Globus pallidus (tissue), 1 donor: Measurements from ENCODE around the gene GMPR2.
"Not testable (repeated sequence)": the region's sequence is repeated elsewhere in the genome, so short reads cannot be mapped to it uniquely, and the experiment has no call there.

ENCODE experiments used
- DNase-seq: peaks from one replicate; pipeline ENCODE4 v3.0.0-alpha.2; 2015; ENCODE audit warnings: low spot score

GMPR2 gene

DNA sequence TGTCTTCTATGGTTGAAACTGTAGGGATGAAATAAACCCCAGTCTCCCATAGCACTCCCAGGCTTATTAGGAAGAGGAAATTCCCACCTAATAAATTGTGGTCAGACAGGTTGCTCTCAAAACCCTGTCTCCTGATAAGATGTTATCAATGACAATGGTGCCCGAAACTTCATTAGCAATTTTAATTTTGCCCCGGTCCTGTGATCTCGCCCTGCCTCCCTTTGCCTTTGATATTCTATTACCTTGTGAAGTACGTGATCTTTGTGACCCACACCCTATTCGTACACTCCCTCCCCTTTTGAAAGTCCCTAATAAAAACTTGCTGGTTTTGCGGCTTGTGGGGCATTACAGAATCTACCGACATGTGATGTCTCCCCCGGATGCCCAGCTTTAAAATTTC is 30.2 kb upstream of the GMPR2 start:
- DNase-seq: not testable (repeated sequence)

DNA sequence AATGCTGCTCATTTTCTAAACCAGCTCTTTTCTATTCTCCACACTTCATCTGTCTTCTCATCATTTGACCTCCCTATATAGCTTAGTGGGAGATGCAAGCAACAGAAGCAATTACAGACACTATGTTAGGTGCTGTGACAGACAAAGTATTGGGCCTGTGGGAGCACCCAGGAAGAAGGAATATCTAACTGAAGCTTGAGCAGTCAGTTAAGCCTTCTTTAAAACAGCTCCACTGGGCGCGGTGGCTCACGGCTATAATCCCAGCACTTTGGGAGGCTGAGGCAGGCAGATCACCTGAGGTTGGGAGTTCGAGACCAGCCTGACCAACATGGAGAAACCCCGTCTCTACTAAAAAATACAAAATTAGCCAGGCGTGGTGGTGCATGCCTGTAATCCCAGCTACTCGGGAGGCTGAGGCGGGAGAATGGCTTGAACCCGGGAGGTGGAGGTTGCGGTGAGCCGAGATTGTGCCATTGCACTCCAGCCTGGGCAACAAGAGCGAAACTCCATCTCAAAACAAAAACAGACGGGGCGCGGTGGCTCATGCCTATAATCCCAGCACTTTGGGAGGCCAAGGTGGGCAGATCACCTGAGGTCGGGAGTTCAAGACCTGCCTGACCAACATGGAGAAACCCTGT is 29.4 kb upstream of the GMPR2 start:
- not testable (repeated sequence) for DNase-seq

DNA sequence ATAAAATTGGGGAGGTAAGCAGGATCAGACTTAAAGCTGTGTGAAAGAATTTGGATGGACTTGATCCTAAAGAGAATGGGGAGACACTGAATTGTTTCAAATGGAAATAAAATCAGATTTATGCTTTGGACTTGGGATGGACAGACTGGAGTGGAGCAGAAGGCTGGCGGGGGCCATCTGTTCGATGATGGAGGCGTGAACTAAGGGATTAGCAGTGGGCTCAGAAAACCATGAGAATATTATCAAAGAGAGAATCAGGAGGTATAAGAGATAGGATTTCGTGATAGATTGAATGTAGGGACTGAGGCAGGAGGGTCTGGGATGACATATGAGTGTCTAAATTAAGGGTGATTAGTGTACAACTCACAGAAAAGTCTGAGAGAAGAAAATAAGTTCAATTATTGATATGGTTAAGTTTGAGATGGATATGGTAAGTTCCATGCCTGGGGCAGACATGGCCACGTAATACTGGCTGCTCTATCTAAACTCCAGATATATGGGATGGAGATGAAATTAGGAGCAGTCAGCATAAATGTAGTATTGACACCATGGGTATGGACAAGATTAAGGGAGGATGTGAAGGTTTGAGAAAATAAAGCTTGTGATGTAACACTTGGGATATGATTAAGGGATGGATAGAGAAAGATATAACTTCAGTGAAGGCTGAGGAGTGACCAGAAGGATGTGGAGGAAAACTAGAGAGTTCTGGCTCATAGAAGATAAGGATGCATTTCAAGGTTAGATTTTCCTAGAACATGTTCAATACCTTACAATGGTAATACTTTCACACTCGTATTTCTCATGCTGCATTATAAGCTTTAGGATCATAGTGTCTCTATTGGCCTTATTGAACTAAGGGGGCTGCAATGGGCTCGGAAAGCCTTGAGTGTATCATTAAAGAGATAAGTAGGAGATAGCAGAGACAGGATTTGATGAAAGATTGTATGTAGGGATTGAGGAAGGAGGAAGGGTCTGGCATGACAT is 28.3 kb upstream of the GMPR2 start:
- DNase-seq: no peak

DNA sequence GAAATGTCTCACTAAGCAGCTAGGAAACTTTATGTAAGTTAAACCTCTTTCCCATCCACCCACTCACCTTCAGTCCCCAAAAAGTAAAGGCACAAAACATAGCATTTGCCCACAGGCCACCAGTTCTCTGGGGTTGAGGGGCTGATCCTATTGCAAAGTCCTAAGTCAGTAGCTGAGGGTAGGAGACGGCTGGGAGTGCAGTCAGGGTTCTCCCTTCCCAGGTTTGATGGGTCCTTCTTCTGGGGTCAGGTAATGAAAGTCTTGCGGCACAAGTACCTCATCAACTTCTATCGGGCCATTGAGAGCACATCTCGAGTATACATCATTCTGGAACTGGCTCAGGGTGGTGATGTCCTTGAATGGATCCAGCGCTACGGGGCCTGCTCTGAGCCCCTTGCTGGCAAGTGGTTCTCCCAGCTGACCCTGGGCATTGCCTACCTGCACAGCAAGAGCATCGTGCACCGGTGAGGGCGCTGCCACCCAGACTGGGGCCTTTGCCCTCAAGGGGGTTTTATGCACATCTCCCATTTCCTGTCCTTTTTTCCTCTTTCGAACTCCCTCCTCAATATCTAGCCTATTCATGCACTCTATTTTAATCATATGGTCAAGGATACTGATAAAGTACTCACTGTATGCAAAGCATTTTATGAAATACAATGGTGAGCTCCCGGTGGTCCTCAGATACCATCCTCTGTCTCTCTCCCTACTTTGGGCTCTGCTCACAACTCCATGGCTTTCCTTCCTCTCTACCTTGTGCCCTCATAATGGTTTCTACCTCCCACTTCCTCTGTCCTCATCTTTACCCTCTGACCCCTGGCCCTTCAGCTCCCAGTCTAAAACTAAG is 26.2 kb upstream of the GMPR2 start:
- DNase-seq: no peak

DNA sequence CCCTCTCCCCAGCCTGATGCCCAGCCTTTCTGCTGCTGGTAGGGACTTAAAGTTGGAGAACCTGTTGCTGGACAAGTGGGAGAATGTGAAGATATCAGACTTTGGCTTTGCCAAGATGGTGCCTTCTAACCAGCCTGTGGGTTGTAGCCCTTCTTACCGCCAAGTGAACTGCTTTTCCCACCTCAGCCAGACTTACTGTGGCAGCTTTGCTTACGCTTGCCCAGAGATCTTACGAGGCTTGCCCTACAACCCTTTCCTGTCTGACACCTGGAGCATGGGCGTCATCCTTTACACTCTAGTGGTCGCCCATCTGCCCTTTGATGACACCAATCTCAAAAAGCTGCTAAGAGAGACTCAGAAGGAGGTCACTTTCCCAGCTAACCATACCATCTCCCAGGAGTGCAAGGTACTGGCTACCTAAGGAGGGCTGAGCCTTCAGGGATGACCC is 25.6 kb upstream of the GMPR2 start:
- no peak for DNase-seq

DNA sequence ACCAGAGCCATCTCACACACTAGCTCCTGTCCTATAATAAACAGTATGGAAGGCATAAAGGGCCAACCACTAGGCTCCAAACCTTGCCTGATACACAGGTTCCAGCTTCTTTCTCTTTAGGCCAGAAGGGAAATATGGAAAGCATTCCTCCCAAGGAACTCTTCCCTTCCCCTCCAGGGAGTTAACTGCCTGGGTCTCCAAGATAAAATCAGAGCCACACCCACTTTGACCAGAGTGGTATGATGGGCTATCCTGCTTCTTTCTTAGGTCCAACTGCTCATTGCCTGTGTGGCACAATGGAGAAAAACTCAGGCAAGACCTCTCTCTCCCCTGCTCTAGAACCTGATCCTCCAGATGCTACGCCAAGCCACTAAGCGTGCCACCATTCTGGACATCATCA is 25.1 kb upstream of the GMPR2 start:
- DNase-seq: no peak

DNA sequence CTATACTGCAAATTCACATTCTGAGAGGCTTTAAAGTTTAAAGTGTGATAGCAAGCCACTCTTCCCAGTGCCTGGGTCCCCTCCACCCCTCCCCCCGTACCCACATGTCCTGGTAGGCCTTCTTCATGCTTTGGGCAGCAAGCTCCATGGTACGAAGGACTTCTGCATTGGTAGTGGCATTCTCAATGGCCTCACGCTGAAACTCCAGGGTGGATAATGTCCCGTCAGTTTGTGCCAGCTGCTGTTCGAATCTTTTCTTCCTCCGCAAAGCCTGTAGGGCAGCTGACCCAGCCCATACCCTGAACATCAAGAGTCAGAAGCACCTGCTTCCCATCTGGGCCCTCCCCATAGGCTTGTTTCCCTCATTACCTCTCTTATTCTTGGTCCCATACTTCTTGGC is 21.4 kb upstream of the GMPR2 start:
- DNase-seq: no peak

DNA sequence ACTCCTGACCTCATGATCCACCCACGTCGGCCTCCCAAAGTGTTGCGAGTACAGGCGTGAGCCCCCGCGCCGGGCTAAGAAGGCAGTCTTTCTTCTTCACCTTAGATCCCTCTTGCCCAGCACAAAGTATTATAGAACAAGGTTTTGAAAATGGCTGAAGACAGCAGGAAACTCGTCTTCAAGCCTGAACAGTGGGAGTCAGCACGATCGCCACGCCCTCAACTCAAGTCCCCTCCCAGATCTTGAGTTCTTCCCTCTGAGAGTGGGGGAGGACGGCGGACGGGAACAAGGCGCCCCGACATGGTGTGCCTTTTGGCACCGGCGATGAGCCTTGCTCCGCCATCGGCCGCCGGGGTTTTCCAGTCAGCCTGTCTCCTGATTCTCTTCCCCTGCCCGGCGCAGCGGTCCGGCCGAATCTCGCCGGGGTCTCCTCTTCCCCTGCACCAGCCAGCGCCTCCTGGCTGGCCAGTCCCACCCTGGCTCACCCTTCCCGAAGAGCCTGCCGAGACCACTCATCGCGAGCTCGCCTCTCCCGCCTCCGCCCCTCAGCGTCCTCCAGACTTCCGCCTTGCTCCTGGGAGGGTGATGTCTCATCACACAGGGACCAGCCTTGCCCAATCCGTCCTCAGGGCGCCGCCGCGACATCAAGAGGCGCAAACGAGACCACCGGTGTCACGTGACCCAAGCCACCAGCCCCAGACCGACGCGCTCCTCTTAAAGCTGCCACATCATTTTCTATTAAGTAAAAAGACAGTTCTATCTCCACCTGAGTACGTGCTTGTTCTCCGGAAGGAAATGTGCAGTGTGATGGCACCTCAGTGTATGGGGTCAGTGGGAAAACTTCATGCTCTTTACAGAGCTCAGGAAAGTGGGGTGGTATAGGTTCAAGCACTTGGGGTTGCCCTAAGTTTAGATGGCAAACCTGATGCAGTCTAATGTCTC is 19.5 kb upstream of the GMPR2 start, which contains the start of gene CHMP4A:
Gene CHMP4A, minus strand, starts transcription at position 565 of the 942 bp plus-strand sequence. Its CDS starts 49 bp downstream, at position 516.
- DNase-seq: peak; percentile 88

DNA sequence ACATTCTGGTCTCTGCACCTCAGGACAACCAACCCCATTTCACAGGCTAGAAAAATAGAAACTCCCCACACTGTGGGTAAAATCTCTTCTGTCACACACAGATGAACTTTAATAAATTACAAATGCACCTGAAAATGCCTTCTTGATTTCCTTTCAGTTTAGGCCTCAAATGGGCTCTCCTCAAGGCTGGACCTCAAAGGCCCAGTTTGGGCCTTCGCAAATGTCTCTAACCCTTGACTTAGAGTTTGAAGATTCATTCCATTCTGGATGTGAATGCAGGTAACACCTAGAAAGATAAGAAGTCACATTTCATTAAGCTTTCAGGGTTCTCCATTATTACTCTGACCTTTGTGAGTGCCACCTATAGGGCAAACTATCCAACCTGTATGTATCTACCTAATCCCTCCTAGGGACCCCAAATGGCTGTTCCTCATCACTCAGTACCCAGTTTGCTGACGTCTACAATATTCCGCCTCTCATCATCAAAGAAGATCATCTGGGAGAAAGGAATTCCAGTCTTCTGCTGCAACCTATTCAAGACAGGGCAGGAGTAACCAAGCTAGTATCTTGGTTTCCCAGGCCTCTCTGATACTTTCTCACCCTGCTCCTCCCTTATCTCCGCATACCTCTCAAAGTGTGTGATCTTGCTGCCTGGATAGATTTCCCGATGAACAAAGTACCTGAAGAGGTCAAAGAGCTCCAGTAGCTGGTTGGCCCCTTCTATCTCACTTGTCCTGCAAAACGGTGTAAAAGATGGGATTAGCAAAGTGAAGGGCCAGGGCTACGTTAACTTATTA is 18.7 kb upstream of the GMPR2 start:
- DNase-seq: no peak

DNA sequence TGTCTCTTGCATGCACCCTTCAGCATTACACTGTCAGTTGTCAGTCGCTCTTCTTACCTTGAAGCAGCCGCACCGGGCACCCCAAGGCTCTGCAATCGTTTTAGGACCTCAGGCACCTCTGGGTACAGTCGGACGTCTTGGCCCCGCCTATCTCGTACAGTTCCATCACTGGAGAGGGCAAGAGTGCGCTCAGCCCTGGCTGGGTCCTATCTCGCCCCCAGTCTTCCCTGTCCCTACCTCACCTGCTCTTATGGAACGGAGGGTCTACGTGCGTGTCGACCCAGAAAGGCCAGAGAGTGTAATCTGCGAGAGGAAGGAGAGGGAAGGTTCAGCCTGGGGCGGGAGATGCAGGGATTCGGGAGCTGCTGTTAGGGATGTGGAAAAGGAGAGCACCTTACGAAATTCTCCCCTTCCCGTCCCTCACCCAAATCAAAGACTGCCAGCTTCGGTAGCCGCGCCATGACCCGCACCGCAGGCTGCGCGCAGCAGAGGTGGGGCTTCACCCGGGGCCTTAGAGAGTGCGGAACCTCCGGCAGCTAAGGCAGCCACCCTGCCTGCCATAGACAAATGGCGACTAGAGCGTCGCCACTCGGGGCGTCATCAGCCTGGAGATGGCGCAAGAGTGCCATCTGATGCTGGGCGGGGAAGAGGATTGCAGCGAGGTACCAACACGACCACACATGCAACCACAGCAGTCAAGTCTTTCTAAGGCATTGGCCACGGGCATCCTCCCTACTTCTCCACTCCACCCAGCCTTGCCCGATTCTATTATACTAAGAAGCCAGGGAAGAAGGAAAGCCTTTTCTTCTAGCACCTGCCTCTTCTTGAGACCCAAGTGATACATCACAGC is 17.0 kb upstream of the GMPR2 start, which contains the start of gene MDP1:
Gene MDP1, minus strand, starts transcription at position 572 of the 850 bp plus-strand sequence. Its CDS starts 111 bp downstream, at position 461.
- peak; percentile 89 for DNase-seq

DNA sequence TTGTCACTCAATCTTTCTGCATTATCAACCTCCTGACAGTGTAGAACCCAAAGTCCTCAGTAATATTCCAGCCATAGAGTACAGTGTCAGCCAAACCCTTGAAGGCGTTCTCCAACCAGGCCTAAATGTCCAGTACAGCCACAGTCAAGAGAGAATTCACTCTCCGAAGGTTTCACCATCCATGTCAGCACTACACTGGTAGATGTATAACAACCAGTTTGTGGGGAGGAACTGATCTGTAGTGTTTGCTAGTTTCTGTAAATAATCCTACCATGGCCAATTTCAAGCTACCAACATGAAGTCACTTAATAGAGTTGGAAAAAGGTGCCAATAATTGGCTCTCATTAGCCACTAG is 16.4 kb upstream of the GMPR2 start:
- DNase-seq: no peak

DNA sequence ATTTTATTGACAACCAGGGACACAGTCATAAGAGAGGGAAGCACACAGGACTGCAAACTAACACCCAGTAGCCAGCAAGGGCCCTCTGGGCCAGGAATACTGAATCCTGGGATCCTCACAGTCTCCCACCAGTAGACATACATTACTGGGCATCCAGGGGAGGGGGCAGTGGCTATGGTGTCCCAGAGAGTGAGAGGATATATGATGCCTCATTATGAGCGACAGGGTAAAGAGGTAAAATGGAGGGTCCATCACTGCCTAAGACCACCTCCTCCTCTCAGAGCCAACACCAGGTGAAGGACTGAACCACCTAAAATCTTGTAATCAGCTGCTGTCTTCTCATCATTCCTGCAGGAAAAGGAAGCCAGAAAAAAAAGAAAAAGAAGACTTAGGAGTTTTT is 15.9 kb upstream of the GMPR2 start:
- DNase-seq: not testable (repeated sequence)

DNA sequence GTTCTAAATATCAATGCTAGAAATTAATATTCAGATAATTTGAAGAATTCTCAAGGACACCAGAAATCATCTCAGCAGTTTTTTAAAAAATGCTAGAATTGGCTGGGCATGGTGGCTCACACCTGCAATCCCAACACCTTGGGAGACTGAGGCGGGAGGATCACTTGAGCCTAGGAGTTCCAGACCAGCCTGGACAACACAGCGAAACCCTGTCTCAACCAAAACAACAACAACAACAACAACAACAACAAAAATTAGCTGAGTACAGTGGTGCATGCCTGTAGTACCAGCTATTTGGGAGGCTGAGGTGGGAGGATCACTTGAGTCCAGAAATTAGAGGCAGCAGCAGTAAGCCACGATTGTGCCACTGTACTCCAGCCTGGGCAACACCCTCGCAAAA is 13.6 kb upstream of the GMPR2 start:
- DNase-seq: no peak

DNA sequence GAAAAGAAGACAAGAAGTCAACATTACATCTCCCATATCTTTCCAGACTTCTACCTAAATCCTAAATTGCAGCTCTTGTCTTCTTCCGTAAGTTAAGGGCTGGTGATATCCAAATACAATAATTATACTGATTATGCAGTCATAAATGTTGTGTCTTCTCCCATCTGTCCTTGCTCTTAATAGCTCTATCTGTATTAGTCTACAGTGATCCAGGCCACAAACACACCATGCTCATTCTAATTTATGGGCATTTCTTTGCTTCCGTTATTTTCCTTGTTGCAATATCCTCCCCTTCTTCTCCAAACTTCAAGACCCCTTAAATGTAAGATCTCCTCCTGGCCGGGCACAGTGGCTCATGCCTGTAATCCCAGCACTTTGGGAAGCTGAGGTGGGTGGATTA is 13.2 kb upstream of the GMPR2 start:
- no peak for DNase-seq

DNA sequence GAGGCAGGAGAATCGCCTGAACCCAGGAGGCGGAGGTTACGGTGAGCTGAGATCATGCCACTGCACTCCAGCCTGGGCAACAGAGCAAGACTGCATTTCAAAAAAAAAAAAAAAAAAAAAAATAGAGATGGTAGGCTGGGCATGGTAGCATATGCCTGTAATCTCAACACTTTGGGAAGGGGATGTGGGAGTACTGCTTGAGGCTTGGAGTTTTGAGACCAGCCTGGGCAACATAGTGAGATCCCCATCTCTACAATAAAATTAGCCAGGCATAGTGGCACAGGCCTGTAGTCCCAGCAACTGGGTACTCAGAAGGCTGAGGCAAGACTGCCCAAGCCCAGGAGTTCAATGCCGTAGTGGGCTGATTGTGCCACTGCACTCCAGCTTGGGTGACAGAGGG is 9.7 kb upstream of the GMPR2 start:
- DNase-seq: not testable (repeated sequence)

DNA sequence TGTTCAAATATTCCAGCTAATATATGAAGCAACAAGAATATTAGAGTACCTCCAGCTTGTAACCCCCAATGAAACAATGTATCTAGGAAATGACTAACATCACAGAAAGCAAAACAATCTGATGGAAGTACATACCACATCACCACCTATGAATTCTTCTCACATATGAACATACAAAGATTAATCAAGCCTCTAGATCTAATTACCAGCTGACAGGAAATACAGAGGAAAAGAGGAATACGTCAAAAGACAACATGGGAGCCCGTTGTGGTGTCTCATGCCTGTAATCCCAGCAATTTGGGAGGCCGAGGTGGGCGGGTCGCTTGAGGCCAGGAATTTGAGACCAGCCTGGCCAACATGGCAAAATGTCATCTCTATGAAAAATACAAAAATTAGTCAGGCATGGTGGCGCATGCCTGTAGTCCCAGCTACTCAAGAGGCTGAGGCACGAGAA is 8.1 kb upstream of the GMPR2 start:
- no peak for DNase-seq

DNA sequence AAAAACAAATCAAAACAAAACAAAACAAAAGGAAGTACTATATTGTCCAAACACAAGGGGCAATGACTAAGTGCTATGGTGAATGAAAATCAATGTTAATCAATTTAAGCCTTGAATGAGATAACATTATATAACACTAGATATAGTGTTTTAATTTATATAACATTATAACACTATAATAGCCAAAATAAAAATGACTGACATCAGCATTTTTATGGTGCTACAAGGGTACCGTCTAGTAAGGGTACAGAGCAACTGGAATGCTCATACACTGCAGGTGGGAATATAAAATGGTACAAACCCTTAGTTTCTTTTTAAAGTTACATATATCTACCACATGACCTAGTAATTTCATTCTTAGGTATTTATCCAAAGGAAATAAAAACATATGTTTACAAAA is 6.3 kb upstream of the GMPR2 start:
- no peak for DNase-seq

DNA sequence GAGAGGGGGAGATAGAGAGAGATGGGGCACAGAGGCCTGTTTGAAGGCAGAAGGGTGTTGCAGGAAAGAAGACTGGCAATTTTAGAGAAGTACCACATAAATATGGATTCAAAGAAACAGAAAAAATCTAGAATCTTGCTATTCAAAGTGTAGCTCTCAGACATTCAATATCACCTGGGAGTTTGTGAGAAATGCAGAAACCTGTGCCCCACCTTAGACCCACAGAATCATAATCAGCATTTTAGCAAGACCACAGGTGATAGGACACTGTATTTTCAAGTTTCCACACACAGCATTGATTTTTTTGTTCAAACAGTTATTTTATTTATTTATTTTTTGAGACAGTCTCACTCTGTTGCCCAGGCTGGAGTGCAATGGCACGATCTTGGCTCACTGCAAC is 3.8 kb upstream of the GMPR2 start:
- no peak for DNase-seq
